ENCODE results near the gene TRAF3IP1.
"Not testable (repeated sequence)": the region's sequence is repeated elsewhere in the genome, so short reads cannot be mapped to it uniquely, and the experiment has no call there.

Gene TRAF3IP1

DNA sequence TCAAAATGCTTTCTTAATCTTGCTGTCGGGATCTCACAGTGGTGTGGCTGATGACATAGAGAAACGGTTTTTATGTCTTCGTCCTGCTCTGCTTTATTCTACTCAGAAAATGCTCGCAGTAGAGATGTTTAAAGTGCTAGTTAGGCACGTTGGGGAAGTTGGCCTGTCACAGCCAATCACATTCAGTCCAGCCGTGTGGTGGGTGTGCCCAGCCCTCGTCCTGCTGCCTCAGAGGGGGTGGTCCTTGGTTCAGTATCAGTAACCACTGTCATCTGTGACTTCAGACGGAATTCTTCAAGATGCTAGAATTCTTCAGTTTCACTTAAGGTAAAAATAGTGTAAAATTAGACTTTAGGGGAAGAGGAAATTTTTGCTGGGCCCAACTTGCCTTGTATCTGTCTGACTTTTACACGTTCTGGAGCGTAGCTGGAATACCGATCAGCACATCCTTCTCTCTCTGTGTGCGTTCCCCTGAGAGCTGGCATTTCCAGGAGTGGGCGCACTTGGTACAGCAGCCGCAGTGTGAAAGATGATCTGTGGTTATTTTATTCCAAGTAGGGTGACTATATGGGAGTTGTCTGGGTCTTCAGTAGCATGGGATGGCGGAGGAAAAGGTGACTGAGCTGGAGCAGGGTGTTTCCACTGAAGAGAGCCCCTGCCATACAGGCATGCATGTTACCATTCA is 18.5 kb downstream of the TRAF3IP1 start:
- DNase-seq (ENCODE audit: low read depth, low spot score) = no peak
- H3K27ac ChIP-seq = no peak overlapping the region

DNA sequence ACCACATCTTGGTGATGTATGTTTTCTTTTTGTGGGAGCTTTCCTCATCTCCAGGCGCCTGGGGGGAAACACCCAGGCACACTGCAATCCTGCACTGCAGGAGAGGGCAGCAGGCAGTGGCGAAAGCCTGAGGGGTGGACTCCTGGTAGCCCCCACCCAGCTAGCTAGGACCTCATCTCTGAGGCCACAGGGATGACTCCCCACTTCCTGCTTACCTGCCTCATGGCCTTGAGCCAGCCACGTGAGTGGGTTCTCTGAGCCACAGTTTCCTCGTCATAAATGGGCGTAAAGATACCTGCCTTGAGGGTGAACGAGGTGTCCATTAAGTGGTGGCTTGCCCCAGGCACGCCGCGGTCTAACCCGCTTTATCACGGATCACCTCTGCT is 19.1 kb downstream of the TRAF3IP1 start:
- no peak overlapping the region for H3K27ac ChIP-seq
- DNase-seq (ENCODE audit: low read depth, low spot score) = peak; percentile 40

GRCh38 chr2:238339814-238340213 is 19.5 kb downstream of the TRAF3IP1 start:
- DNase-seq (ENCODE audit: low read depth, low spot score) = no peak
- H3K27ac ChIP-seq = no peak overlapping the region

- no peak overlapping the region for H3K27ac ChIP-seq
- DNase-seq (ENCODE audit: low read depth, low spot score) = no peak
Observed at GRCh38 chr2:238341536-238341935, 21.2 kb downstream of the TRAF3IP1 start.

- no peak for DNase-seq (ENCODE audit: low read depth, low spot score)
- H3K27ac ChIP-seq = no peak overlapping the region
Observed at GRCh38 chr2:238344035-238344434, 23.7 kb downstream of the TRAF3IP1 start.

GRCh38 chr2:238344517-238344916 is 24.2 kb downstream of the TRAF3IP1 start:
- no peak overlapping the region for H3K27ac ChIP-seq
- DNase-seq (ENCODE audit: low read depth, low spot score) = no peak

- no peak for DNase-seq (ENCODE audit: low read depth, low spot score)
- no peak overlapping the region for H3K27ac ChIP-seq
Observed at GRCh38 chr2:238345297-238345968, 25.1 kb downstream of the TRAF3IP1 start.

GRCh38 chr2:238346544-238346943 is 26.2 kb downstream of the TRAF3IP1 start:
- no peak overlapping the region for H3K27ac ChIP-seq
- DNase-seq (ENCODE audit: low read depth, low spot score) = no peak

DNA sequence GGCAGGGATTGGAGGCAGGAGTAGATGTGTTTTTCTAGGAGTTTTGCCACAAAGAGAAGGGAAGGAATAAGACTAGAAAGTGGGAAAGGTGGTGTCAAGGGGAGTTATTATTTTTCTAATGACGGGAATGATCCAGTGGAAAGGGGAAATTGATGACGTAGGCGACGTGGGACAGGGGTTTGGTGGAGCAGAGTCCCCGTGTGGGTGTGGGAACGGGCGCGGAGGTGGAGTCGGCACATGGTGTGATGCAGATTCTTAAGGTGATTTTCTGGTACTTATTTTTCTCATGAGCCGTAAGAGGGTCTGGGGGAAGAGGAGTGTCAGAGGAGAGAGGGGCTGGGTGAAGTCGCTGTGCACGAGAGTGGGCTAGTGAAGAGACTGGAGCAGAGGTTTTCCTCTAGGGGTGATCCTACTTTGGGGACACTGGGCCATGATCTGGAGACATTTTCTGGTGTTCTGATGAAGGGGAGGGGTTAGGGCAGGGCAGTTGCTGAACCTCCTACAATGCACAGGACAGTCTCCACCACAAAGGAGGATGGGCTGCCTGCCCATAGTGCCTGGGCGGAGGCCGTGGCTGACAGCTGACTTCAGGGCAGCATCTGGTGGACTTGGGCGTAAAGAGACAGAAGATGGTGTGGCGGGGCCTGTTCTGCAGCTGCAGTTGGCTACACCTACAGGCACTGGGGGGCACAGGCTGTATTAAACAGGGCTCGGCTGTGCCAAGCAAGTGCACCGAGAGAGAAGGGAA is 30.0 kb downstream of the TRAF3IP1 start:
- no peak overlapping the region for H3K27ac ChIP-seq
- DNase-seq (ENCODE audit: low read depth, low spot score) = no peak

DNA sequence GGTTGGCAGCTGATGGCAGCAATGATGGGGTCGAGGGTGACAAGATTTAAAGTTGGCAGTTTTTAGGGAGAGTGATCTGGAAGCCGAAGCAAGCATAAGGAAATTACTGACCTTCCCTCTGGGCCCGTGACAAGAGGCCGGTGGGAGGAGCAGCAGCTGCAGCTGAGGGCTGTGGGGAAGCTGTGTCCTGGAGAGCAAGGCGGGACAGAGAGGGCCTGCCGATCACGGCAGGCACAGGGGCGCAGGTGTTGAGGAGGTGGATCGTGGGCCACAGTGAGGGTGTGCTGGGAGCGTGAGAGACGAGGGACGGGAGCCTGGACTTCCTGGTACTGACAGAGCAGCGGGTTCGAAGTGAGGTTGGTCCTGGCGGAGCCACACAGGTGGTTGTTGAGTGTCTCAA is 31.0 kb downstream of the TRAF3IP1 start:
- no peak overlapping the region for H3K27ac ChIP-seq
- DNase-seq (ENCODE audit: low read depth, low spot score) = no peak

- no peak for DNase-seq (ENCODE audit: low read depth, low spot score)
- H3K27ac ChIP-seq = no peak overlapping the region
Observed at GRCh38 chr2:238352361-238352760, 32.0 kb downstream of the TRAF3IP1 start.

- DNase-seq (ENCODE audit: low read depth, low spot score) = no peak
Observed at GRCh38 chr2:238358769-238359168, 38.5 kb downstream of the TRAF3IP1 start.

DNA sequence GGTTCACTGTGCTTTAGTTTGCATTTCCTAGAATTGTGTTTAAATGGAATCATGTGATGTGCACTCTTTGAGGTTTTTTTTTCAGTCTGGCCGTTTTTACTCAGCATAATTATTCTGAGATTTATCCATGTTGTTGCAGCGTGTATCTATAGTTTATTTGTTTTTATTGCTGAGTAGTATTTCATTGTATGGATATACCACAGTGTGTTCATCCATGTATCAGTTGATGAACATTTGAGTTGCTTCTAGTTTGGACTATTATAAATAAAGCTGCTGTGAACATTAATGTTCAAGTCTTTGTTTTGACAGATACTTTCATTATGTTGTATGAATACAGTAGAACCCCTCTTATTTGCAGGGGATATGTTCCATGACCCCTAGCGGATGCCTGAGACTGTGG is 39.1 kb downstream of the TRAF3IP1 start:
- DNase-seq (ENCODE audit: low read depth, low spot score) = no peak
- no peak overlapping the region for H3K27ac ChIP-seq

More at GRCh38 chr2:238358769-238359168, 38.5 kb downstream of the TRAF3IP1 start:
- no peak overlapping the region for H3K27ac ChIP-seq

GRCh38 chr2:238361877-238362276 is 41.6 kb downstream of the TRAF3IP1 start:
- no peak for DNase-seq (ENCODE audit: low read depth, low spot score)

DNA sequence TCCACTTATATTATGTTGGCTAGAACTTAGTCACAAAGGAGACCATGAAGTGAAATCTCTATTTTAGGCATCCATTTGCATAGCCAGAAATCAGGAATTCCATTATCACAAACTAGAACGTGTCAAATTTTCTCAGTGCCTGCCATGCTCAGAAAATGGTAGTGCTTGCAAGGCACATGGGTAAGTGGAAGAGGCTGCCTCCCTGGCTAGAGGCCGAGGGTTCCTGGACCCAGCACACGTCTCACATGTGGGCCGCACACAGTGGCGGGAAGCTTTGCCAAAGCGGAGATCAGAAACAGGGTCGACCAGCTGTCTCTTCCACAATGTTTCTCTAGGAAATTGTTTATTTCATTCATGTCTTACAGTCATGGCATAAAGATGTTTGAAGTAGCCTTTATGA is 42.3 kb downstream of the TRAF3IP1 start:
- DNase-seq (ENCODE audit: low read depth, low spot score) = no peak
- no peak overlapping the region for H3K27ac ChIP-seq

More at GRCh38 chr2:238361877-238362276, 41.6 kb downstream of the TRAF3IP1 start:
- H3K27ac ChIP-seq = no peak overlapping the region

DNA sequence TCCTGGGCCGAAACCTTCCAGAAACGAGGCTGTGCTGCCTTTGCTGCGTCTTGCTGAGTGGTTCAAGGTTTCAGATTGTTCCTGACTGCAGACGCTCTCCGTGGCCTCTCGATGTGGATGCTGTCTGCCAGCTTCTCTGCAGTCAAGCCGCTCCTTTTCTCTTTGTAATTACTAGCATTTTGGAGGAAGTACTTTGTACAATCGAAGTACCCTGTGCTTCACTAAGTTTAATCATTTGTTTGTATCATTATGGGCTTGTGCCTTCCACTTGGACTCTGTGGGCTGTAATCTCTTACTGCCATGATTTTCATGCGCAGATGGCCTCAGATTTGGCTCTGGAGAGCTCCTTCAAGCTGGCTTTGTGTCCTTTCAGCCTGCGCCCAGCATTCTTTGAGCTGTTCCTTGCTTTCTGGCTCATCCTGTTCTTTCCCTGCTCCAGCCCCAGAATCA is 49.3 kb downstream of the TRAF3IP1 start:
- H3K27ac ChIP-seq = no peak overlapping the region
- DNase-seq (ENCODE audit: low read depth, low spot score) = no peak

DNA sequence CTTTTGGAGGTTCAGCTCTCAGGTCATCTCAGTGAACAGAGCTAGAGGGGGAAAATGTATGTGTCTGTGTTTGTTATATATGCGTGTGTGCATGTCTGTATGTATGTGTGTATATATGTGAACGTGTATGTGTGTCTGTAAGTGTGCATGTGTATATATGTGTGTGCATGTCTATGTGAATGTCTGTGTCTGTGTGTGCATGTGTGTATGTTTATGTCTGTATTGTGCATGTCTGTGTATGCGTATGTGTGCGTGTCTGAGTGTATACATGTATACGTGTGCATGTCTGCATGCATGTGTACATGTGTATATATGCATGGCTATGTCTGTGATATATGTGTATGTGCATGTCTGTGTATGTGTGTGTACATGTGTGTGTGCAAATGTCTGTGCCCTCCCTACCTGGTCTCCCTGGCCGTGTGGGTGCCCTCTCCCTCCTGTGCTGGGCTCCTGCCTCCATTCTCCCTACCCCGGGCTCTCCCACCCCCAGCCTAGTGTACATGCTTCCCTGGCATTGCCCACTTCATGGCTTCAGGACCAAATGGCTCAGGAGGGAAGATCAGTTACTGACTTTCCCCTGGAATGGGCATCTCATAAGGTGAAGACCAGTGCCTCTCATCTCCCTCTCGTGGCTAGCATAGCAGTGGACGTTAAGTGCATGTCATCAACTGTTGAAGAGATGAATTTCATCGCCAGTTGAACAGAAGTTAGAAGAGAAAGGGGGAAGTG is 49.9 kb downstream of the TRAF3IP1 start:
- DNase-seq (ENCODE audit: low read depth, low spot score) = no peak
- H3K27ac ChIP-seq = no peak overlapping the region

DNA sequence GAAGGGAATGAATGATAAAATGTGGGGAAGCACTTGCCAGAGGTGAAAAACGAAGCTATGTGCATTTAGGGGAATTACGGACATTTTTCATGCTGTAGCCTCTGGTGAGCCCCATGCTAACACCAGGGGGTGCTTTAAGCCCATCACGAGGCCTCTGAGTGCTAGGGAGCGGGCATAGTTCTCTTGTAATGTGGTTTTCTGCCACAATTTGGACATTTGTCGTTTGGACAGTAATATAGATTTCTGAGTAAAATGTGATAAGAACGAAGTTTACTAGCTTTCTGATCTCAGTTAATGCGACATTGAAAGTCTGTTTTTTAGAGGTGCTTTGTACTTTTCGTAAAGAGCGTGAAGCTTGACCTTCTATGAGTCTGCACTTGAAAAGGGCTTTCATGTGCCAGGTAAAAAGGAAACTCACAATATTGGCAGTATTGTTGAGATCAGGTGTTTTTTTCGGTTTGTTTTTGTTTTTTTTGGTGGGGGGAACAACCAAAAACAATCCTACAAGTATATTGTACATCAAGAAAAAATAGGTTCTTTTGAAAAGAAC is 50.6 kb downstream of the TRAF3IP1 start:
- no peak overlapping the region for H3K27ac ChIP-seq
- DNase-seq (ENCODE audit: low read depth, low spot score) = no peak

DNA sequence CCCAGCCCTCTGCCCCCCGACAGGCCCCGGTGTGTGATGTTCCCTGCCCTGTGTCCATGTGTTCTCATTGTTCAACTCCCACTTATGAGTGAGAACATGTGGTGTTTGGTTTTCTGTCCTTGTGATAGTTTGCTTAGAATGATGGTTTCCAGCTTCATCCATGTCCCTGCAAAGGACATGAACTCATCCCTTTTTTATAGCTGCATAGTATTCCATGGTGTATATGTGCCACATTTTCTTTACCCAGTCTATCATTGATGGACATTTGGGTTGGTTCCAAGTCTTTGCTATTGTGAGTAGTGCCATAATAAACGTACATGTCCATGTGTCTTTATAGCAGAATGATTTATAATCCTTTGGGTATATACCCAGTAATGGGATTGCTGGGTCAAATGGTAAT is 52.0 kb downstream of the TRAF3IP1 start:
- not testable (repeated sequence) for DNase-seq (ENCODE audit: low read depth, low spot score); H3K27ac ChIP-seq

DNA sequence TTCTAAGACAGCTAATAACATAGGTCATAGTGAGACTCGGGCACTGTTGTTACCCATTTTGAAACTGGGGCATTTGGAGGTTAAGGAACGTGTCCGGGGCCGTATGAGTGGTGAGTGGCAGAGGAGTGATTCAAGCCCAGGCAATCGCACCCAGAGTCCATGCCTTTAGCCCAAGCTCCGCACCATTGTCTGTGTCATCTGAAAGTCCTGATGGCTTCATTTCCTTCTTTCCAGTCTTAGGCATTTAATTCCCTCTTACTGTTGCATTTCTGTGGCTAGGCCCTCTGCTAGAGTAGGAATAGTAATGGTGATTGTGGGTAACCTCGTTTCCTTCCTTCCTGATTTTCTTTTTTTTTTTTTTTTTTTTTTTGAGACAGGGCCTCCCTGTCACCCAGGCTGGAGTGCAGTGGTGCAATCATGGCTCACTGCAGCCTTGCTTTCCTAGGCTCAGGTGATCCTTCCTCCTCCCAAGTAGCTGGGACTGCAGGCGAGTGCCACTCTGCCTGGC is 56.6 kb downstream of the TRAF3IP1 start:
- peak overlapping the region; percentile 8 for H3K27ac ChIP-seq

More for the DNA sequence above, 56.6 kb downstream of the TRAF3IP1 start:
- DNase-seq (ENCODE audit: low read depth, low spot score) = no peak
